Dermis microvascular lymphatic vessel endothelial cell (primary cell): ENCODE data around the gene CUBN. TPM values are rescaled to one million over a fixed set of nuclear protein-coding genes. Genes with fewer than 3 reads are reported as not detected.
"Not testable (repeated sequence)": the region's sequence is repeated elsewhere in the genome, so short reads cannot be mapped to it uniquely, and the experiment has no call there.

ENCODE experiments used
- DNase-seq, 2 donors: peaks; one replicate each; pipeline versions ENCODE4 v3.0.0 to v3.0.0-alpha.2; 2010; ENCODE audit warnings: low read depth in 2 of 2
- total RNA-seq: library from RNA; depleted of rRNA; stranded (reverse); fragments of >200 nt; gene quantifications from 2 replicates; pipeline ENCODE4 v1.2.1, GENCODE V29; 2014

The CUBN gene
- total RNA-seq, 1 donor from 2014 or later = 6.7 TPM

- no peak for DNase-seq
Measured at GRCh38 chr10:17141504-17142229, 12.1 kb upstream of the CUBN start.

- DNase-seq = no peak
Measured at GRCh38 chr10:17140386-17140761, 10.8 kb upstream of the CUBN start.

- no peak for DNase-seq
Measured at GRCh38 chr10:17138460-17139042, 8.9 kb upstream of the CUBN start.

- no peak for DNase-seq
Measured at GRCh38 chr10:17134737-17135260, 5.2 kb upstream of the CUBN start.

GRCh38 chr10:17134282-17134681 lies 4.7 kb upstream of the CUBN start:
- no peak for DNase-seq

- no peak for DNase-seq
Measured at GRCh38 chr10:17128261-17128660, 1.4 kb downstream of the CUBN start.

- no peak for DNase-seq
Measured at GRCh38 chr10:17126327-17126726, 3.3 kb downstream of the CUBN start.

GRCh38 chr10:17125206-17125893 lies 4.3 kb downstream of the CUBN start:
- DNase-seq = no peak

- DNase-seq = no peak
Measured at GRCh38 chr10:17123961-17124360, 5.7 kb downstream of the CUBN start.

- peak in 1 of 2 donors; percentile 13 for DNase-seq
Measured at GRCh38 chr10:17122726-17123661, 6.6 kb downstream of the CUBN start.

GRCh38 chr10:17122052-17122451 lies 7.6 kb downstream of the CUBN start:
- no peak for DNase-seq

GRCh38 chr10:17120694-17121093 lies 8.9 kb downstream of the CUBN start:
- no peak for DNase-seq

GRCh38 chr10:17119845-17120244 lies 9.8 kb downstream of the CUBN start:
- no peak for DNase-seq

GRCh38 chr10:17116193-17116592 lies 13.4 kb downstream of the CUBN start:
- DNase-seq = peak in 1 of 2 donors; percentile 5

- DNase-seq = peak in 1 of 2 donors; percentile 6
Measured at GRCh38 chr10:17115683-17116082, 13.9 kb downstream of the CUBN start.

- DNase-seq = not testable (repeated sequence)
Measured at GRCh38 chr10:17114878-17115444, 14.7 kb downstream of the CUBN start.

- DNase-seq = peak in 1 of 2 donors; percentile 51
Measured at GRCh38 chr10:17113889-17114540, 15.6 kb downstream of the CUBN start.

- DNase-seq = no peak
Measured at GRCh38 chr10:17113346-17113745, 16.3 kb downstream of the CUBN start.

- DNase-seq = no peak
Measured at GRCh38 chr10:17112566-17112965, 17.0 kb downstream of the CUBN start.

GRCh38 chr10:17109475-17110207 lies 20.0 kb downstream of the CUBN start:
- DNase-seq = peak in 1 of 2 donors; percentile 30
